PC-9 (cell line): Measurements from ENCODE around the gene C5.

ENCODE experiments used
- EZH2 ChIP-seq: fragments of 200-600 bp; sonication (generic); IDR thresholded peaks from 2 replicates; pipeline ENCODE4 v1.8.0; 2017; ENCODE audit warnings: antibody characterized with exemption, low read depth
- TF ChIP-seq, protein P1 (sequence below): fragments of 200-600 bp; sonication (generic); conservative IDR thresholded peaks from 2 replicates; pipeline ENCODE4 v1.6.1; 2017; ENCODE audit warnings: mixed run types, antibody characterized with exemption, mild to moderate bottlenecking, moderate library complexity

DNA sequence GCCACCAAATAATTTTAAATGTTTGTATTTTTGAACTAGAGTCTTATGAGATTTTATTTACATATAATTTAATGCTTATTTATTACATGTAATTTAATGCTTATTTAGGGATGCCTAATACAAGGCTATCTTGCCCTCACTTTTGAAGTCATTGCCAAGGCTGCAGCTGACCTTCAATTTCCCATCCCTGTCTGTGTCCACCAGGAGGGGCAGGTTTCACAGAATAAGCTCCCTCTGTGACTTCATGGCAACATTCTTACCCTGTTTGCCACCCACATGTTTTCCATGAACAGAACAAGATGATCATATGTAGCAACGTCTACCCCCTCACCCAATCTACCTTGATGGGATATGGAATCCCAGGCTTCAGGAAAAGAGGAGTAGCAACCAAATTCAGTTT is 27.0 kb downstream of the C5 start:
- TF ChIP-seq, protein P1, sequence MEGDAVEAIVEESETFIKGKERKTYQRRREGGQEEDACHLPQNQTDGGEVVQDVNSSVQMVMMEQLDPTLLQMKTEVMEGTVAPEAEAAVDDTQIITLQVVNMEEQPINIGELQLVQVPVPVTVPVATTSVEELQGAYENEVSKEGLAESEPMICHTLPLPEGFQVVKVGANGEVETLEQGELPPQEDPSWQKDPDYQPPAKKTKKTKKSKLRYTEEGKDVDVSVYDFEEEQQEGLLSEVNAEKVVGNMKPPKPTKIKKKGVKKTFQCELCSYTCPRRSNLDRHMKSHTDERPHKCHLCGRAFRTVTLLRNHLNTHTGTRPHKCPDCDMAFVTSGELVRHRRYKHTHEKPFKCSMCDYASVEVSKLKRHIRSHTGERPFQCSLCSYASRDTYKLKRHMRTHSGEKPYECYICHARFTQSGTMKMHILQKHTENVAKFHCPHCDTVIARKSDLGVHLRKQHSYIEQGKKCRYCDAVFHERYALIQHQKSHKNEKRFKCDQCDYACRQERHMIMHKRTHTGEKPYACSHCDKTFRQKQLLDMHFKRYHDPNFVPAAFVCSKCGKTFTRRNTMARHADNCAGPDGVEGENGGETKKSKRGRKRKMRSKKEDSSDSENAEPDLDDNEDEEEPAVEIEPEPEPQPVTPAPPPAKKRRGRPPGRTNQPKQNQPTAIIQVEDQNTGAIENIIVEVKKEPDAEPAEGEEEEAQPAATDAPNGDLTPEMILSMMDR, result no peak; the same call in 1 of the 2 replicates
- TF ChIP-seq EZH2, result no peak
